WI38 (cell line): ENCODE data around the gene INO80E.

ENCODE experiments used
- H3K4me3 ChIP-seq: 2 replicates; pipeline ENCODE4 v1.5.1; 2011; ENCODE audit warnings: low read depth, mild to moderate bottlenecking, control low read depth, low read length
- TF ChIP-seq, protein P1 (sequence below): IDR thresholded peaks from 2 replicates; pipeline ENCODE4 v1.5.1; 2012; ENCODE audit warnings: low read depth, mild to moderate bottlenecking, control low read depth, low read length

Gene INO80E

DNA sequence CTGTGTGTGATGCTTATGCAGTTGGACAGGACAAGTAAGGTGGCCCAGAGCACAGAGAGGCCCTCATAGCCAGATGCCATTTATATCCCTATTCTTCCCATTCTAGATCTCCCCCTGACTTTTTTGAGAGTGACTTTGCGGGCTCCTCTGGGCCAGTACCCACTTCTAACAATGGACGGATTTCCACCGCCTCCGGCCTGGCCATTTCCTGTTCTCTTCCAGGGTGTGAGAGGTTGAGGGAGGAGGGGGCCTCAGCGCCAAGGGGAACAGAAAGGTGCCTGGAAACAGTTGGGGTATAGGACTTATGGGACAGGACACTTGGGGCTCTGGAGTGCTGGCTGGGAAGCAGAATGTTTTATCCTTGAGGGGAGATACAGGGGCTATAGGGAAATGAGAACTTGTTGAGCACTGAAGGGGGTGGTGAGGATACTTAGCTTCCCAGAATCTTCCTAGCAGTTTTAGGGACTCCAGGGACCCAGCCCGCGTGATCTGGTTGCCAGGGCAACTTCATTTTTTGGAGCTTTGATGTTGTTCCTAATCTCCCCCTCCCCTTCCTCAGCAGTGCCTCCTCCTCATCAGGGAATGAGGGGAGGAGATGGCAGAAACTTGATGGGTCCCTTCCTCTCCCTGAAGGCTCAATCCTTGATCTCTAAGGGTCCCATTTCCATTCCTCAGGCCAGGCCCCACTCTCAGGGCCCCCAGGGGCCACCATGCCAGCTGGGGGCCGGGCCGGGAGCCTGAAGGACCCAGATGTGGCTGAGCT lies 18.8 kb upstream of the INO80E start:
- H3K4me3 ChIP-seq = no peak overlapping the region
- TF ChIP-seq, protein P1, sequence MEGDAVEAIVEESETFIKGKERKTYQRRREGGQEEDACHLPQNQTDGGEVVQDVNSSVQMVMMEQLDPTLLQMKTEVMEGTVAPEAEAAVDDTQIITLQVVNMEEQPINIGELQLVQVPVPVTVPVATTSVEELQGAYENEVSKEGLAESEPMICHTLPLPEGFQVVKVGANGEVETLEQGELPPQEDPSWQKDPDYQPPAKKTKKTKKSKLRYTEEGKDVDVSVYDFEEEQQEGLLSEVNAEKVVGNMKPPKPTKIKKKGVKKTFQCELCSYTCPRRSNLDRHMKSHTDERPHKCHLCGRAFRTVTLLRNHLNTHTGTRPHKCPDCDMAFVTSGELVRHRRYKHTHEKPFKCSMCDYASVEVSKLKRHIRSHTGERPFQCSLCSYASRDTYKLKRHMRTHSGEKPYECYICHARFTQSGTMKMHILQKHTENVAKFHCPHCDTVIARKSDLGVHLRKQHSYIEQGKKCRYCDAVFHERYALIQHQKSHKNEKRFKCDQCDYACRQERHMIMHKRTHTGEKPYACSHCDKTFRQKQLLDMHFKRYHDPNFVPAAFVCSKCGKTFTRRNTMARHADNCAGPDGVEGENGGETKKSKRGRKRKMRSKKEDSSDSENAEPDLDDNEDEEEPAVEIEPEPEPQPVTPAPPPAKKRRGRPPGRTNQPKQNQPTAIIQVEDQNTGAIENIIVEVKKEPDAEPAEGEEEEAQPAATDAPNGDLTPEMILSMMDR = no peak

DNA sequence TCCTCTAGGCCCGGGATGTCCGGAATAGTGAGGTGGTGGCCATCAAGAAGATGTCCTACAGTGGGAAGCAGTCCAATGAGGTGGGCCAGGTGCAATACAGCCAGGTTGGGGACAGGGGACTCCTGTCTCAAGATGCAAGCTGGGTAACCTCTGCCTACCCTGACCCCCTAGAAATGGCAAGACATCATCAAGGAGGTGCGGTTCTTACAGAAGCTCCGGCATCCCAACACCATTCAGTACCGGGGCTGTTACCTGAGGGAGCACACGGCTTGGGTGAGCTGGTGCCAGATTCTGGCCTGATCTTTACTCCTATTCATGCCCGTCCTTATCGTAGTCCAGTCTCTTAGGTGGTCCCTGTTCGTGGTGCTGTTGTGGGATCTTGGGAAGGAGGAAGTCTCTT lies 18.0 kb upstream of the INO80E start:
- H3K4me3 ChIP-seq = no peak overlapping the region

DNA sequence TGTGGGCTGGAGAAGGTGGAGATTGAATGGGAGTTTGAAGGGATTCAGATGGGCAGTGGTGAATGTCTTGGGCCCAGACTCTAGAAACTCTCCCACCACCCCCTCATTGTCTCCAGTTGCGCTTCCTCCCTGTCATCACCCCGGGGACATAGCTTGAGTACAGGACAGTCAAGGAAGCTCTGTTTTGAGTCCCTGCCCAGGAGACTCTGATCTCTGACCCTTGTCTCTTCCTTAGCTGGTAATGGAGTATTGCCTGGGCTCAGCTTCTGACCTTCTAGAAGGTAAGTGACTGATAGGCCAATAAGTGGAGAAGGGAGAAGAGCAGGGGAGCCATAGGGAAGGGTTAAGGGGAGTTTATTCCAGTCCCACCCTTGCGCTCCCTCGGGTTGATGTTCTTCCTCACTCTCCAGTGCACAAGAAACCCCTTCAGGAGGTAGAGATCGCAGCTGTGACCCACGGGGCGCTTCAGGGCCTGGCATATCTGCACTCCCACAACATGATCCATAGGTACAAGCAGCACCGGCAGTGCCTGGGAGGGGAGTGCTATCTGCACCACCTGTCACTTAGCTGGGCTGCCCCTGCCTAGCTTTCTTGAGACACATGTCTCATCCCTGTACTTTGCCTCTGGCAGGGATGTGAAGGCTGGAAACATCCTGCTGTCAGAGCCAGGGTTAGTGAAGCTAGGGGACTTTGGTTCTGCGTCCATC lies 17.3 kb upstream of the INO80E start:
- no peak overlapping the region for H3K4me3 ChIP-seq
- TF ChIP-seq, protein P1 = no peak

More for the DNA sequence above, 18.0 kb upstream of the INO80E start:
- TF ChIP-seq, protein P1 = no peak

DNA sequence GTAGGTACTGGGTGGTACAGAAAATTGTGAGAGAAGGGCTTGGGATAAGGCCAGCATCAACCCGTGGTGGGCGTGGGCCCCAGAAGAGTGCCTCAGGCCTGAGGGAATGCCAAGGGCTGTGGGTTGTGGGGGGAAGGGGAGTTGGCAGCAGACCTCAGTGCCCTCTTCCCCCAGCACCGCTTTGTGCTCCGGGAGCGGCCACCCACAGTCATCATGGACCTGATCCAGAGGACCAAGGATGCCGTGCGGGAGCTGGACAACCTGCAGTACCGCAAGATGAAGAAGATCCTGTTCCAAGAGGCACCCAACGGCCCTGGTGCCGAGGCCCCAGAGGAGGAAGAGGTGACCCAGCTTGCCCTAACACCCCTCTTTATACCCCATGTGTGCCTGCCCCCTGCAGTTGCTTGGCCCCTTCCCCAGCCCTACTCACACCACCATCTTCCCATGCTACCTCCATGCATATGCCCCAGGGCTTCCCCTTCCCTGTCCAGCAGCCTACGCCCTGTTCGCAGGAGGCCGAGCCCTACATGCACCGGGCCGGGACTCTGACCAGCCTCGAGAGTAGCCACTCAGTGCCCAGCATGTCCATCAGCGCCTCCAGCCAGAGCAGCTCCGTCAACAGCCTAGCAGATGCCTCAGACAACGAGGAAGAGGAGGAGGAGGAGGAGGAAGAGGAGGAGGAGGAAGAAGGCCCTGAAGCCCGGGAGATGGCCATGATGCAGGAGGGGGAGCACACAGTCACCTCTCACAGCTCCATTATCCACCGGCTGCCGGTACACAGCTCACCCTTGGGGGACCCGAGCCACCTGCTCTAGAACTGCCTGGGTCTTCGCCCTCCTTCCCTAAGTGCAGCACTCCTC lies 13.3 kb upstream of the INO80E start:
- TF ChIP-seq, protein P1 = no peak
- H3K4me3 ChIP-seq = no peak overlapping the region

DNA sequence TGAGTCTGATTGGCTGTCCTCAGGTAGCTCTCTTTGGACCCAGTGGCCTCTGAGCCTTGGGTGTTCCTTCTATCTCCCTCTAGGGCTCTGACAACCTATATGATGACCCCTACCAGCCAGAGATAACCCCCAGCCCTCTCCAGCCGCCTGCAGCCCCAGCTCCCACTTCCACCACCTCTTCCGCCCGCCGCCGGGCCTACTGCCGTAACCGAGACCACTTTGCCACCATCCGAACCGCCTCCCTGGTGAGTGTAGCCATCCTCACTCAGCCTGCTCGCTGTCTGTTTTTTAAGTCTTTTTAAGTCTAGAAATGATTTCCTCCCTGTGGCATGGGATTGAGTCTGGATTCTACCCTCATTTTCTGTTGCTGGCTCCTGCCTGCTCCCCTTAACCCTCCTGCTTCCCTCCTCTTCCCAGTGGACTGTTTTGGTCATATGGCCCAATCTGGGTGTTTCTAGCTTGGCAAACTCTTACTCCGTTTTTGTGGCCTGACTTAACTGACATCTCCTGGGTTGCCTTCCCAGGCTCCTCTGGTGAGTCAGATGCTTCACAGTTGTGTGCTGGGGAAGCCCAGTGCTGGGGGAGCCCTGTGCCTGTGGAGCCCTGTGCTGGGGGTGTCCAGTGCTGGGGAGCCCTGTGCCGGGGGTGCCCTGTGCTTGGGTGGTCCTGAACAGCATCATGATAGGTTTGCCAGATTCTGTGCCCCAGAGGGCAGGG lies 12.5 kb upstream of the INO80E start:
- TF ChIP-seq, protein P1 = no peak
- H3K4me3 ChIP-seq = no peak overlapping the region

DNA sequence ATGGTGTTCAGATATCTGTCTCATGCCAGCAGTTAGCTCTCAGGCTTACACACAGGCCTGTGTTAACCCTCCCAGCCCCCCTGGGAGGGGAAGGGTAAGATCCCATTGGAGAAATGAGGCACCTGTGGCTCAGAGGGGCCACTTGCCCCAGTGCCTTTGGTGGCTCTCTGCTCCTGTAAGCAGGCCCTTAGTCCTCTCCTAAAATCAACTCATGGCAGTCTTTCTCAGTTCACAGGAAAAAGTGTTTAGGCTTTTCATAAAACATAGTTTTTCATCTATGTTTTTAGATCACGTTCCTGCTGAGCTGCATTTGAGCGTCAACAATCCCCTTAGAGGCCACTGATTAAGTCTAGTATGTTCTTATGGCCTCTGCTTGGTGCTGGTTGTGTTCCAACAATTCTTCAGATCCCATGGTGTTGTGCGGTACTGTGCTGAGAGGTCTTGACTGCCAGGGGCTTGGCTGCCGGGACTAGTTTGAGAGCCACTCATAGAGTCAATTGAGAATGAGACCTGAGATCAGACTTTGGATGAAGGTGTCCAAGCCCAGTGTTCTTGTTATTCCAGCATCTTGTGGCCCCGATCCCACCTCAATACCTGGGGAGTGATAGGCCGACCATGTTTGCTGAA lies 11.8 kb upstream of the INO80E start:
- TF ChIP-seq, protein P1 = no peak
- H3K4me3 ChIP-seq = no peak overlapping the region
